OCI-LY7 (cell line): ENCODE data around the gene LAMB3. TPM values are rescaled to one million over a fixed set of nuclear protein-coding genes. Genes with fewer than 3 reads are reported as not detected.

Experiments used
- BruUV-seq: library from RNA; stranded (reverse); fragments of 400-500 nt; replicated peaks from 2 replicates; lab custom pipeline; 2021; lab: Mats Ljungman, UMichigan
- CTCF ChIA-PET: fragments of 300-600 bp; sonication (Branson Sonifier 250); formaldehyde crosslinking; loops from one replicate; lab custom pipeline; 2022; ENCODE audit warnings: antibody characterized with exemption; ENCODE audit not compliant: unreplicated experiment; lab: Charles Lee
- POLR2A ChIA-PET: fragments of 300-600 bp; sonication (Branson Sonifier 250); formaldehyde crosslinking; loops from one replicate; lab custom pipeline; 2022; ENCODE audit warnings: antibody characterized with exemption; lab: Charles Lee
- DNase-seq: peaks from one replicate; pipeline ENCODE4 v3.0.0-alpha.2; 2015; ENCODE audit warnings: low spot score
- H2AFZ ChIP-seq: fragments of 200-600 bp; sonication (generic), shearing (Covaris generic); 2 replicates; pipeline ENCODE4 v1.6.1; 2014; ENCODE audit warnings: mild to moderate bottlenecking, antibody characterized with exemption, low read length, moderate library complexity
- H3K27ac ChIP-seq: fragments of 200-600 bp; sonication (generic); 2 replicates; pipeline ENCODE4 v1.5.1; 2014; ENCODE audit warnings: mixed run types, low read depth, mild to moderate bottlenecking, moderate library complexity, low read length, inconsistent platforms; ENCODE audit not compliant: poor library complexity, severe bottlenecking
- H3K36me3 ChIP-seq: fragments of 200-600 bp; sonication (generic); 2 replicates; pipeline ENCODE4 v1.6.1; 2014; ENCODE audit warnings: mild to moderate bottlenecking, antibody characterized with exemption, low read length, moderate library complexity, mixed read lengths; ENCODE audit not compliant: insufficient read depth
- H3K4me1 ChIP-seq: fragments of 200-600 bp; sonication (generic); 2 replicates; pipeline ENCODE4 v1.5.1; 2014; ENCODE audit warnings: mild to moderate bottlenecking, low read length; ENCODE audit not compliant: insufficient read depth, poor library complexity, severe bottlenecking
- H3K4me2 ChIP-seq: fragments of 200-600 bp; sonication (generic); 2 replicates; pipeline ENCODE4 v1.6.1; 2014; ENCODE audit warnings: mild to moderate bottlenecking, low read length
- H3K4me3 ChIP-seq: fragments of 200-600 bp; sonication (generic); 2 replicates; pipeline ENCODE4 v1.5.1; 2014; ENCODE audit warnings: mild to moderate bottlenecking, low read depth, low read length; ENCODE audit not compliant: poor library complexity, severe bottlenecking
- H3K79me2 ChIP-seq: fragments of 200-600 bp; sonication (generic); 2 replicates; pipeline ENCODE4 v1.6.1; 2016; ENCODE audit warnings: low read depth, mild to moderate bottlenecking, low read length, moderate library complexity, mixed read lengths; ENCODE audit not compliant: insufficient read depth
- H3K9me2 ChIP-seq: fragments of 200-600 bp; sonication (generic); 2 replicates; pipeline ENCODE4 v1.6.1; 2016; ENCODE audit warnings: mild to moderate bottlenecking, low read length, mixed read lengths; ENCODE audit not compliant: insufficient read depth
- H3K9me3 ChIP-seq: fragments of 200-600 bp; sonication (generic); 2 replicates; pipeline ENCODE4 v1.6.1; 2014; ENCODE audit warnings: mild to moderate bottlenecking, mixed run types, low read length, mixed read lengths
- H4K20me1 ChIP-seq: fragments of 200-600 bp; sonication (generic); 2 replicates; pipeline ENCODE4 v1.6.1; 2014; ENCODE audit warnings: mild to moderate bottlenecking, antibody characterized with exemption, low read length, moderate library complexity, mixed read lengths; ENCODE audit not compliant: insufficient read depth
- EZH2phosphoT487 ChIP-seq: fragments of 200-600 bp; sonication (generic); IDR thresholded peaks from 2 replicates; pipeline ENCODE4 v1.6.1; 2018; ENCODE audit warnings: low read depth, borderline replicate concordance, mild to moderate bottlenecking, mixed run types, antibody characterized with exemption, low read length, moderate library complexity, mixed read lengths
- intact Hi-C: fragments of 100-400 bp; cut with micrococcal nuclease; formaldehyde crosslinking; loops from one replicate; pipeline ENCODE4 v1.10.0; 2022; ENCODE audit not compliant: unreplicated experiment
- total RNA-seq, 2 experiments: library from RNA; depleted of rRNA in 1 of 2; stranded (reverse); fragments of >200 nt in 1 of 2; shearing (Covaris generic) in 1 of 2; gene quantifications; 2 replicates each; pipeline ENCODE4 v1.2.3, GENCODE V29; 2014 to 2022
- TF ChIP-seq, protein P1 (sequence below): fragments of 200-600 bp; sonication (generic); conservative IDR thresholded peaks from 2 replicates; pipeline ENCODE4 v1.5.1; 2014; ENCODE audit warnings: mild to moderate bottlenecking, antibody characterized with exemption, low read length, moderate library complexity, mixed read lengths

Gene LAMB3
- total RNA-seq, 2 experiments from 2014 or later, result 0.41 to 0.46 TPM

DNA sequence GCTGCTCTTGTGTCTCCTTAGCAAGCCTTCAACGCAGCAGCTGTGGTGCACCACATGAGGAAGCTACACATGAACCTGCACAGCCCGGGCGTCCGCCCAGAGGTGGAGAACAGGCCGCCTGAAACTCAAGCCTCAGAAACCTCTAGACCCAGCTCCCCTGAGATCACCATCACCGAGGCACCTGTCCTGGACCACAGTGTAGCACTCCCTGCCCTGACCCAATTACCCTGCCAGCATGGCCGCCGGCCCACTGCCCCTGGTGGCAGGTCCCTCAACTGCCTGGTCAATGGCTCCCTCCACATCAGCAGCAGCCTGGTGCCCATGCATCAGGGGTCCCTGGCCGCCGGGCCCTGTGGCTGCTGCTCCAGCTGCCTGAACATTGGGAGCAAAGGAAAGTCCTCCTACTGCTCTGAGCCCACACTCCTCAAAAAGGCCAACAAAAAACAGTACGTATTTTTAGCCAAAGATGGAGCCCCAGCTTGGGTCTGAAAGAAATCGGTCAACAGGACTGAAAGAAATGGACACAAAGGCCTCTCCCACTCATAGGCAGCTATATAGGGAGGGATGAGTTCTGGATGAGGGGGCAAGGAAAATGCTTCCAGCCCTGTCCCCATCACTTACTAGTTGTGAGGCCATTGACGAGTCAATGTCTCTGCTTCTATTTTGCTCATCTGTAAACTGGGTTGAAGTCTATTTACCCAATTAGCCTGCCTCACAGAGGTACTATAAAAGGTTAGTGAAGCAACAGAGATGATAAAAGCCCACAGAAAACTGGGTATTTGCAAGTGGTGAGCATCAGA lies 40.3 kb downstream of the LAMB3 start:
- H3K9me3 ChIP-seq, result no peaks in the 10 kb centered on the region
- no peak overlapping the region for H3K4me2 ChIP-seq
- no peaks in the 10 kb centered on the region for H3K4me1 ChIP-seq
- no TSS peak for BruUV-seq
- TF ChIP-seq, protein P1, sequence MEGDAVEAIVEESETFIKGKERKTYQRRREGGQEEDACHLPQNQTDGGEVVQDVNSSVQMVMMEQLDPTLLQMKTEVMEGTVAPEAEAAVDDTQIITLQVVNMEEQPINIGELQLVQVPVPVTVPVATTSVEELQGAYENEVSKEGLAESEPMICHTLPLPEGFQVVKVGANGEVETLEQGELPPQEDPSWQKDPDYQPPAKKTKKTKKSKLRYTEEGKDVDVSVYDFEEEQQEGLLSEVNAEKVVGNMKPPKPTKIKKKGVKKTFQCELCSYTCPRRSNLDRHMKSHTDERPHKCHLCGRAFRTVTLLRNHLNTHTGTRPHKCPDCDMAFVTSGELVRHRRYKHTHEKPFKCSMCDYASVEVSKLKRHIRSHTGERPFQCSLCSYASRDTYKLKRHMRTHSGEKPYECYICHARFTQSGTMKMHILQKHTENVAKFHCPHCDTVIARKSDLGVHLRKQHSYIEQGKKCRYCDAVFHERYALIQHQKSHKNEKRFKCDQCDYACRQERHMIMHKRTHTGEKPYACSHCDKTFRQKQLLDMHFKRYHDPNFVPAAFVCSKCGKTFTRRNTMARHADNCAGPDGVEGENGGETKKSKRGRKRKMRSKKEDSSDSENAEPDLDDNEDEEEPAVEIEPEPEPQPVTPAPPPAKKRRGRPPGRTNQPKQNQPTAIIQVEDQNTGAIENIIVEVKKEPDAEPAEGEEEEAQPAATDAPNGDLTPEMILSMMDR, result no peak
- TF ChIP-seq EZH2phosphoT487, result no peak
- ChIA-PET CTCF (no interaction called here), POLR2A (no interaction called here)
- no peaks in the 10 kb centered on the region for H3K79me2 ChIP-seq
- intact Hi-C loops, result no loop called here
- no peak overlapping the region for H3K4me3 ChIP-seq
- H2AFZ ChIP-seq, result no peak overlapping the region
- H3K9me2 ChIP-seq, result no peaks in the 10 kb centered on the region
- DNase-seq, result no peak
- H4K20me1 ChIP-seq, result no peaks in the 10 kb centered on the region
- no peak overlapping the region for H3K27ac ChIP-seq
- H3K36me3 ChIP-seq, result no peaks in the 10 kb centered on the region

DNA sequence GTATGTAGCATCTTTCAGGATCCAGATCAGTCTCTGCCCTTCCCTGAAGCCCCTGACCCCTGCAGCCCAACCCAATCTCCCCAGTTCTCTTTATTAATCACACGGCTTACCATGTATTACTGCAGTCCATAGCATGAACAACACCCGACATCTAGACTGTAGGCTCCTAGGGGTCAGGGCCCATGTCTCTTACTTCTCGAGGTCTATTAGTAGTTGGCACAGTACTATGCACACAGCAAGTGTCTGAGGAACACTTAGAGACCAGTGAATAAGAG lies 41.7 kb downstream of the LAMB3 start:
- DNase-seq, result no peak
- Histone ChIP-seq H3K79me2 (no peaks in the 10 kb centered on the region), H3K36me3 (no peaks in the 10 kb centered on the region), H3K9me2 (no peaks in the 10 kb centered on the region), H3K4me1 (no peaks in the 10 kb centered on the region), H3K27ac (no peak overlapping the region), H3K4me2 (no peak overlapping the region), H4K20me1 (no peaks in the 10 kb centered on the region), H2AFZ (no peak overlapping the region), H3K9me3 (no peaks in the 10 kb centered on the region), H3K4me3 (no peak overlapping the region)
- TF ChIP-seq EZH2phosphoT487, result no peak
- TF ChIP-seq, protein P1, result no peak
- intact Hi-C loops, result no loop called here
- ChIA-PET POLR2A (interaction anchor here (0.6 to 1.4 kb wide), 2 partner anchors 24 to 267 kb away, joined by 3 to 5 read pairs; no protein-coding TSS in a partner anchor), CTCF (no interaction called here)
- BruUV-seq, result no TSS peak
